ENCODE measurements around the gene BMP2K.
"Not testable (repeated sequence)": the region's sequence is repeated elsewhere in the genome, so short reads cannot be mapped to it uniquely, and the experiment has no call there.

BMP2K gene

GRCh38 chr4:78902298-78902697 is 126.1 kb downstream of the BMP2K start:
- no peak for TF ChIP-seq CTCF (IDR thresholded peaks at IDR 0.05; ENCODE audit: insufficient read depth, low read length, missing control alignments)
- CTCF ChIA-PET, result no interaction called here
- no peak for DNase-seq (ENCODE audit: low read depth, low spot score)

GRCh38 chr4:78904143-78904542 is 128.0 kb downstream of the BMP2K start:
- DNase-seq (ENCODE audit: low read depth, low spot score), result no peak
- no peak for TF ChIP-seq CTCF (IDR thresholded peaks at IDR 0.05; ENCODE audit: insufficient read depth, low read length, missing control alignments)
- ChIA-PET CTCF (no interaction called here), POLR2A (no interaction called here)
- H3K4me3 ChIP-seq (ENCODE audit: low read depth, low read length), result no peak overlapping the region

More at GRCh38 chr4:78902298-78902697, 126.1 kb downstream of the BMP2K start:
- H3K4me3 ChIP-seq (ENCODE audit: low read depth, low read length), result no peak overlapping the region
- POLR2A ChIA-PET, result no interaction called here

- TF ChIP-seq CTCF (IDR thresholded peaks at IDR 0.05; ENCODE audit: insufficient read depth, low read length, missing control alignments), result no peak
- H3K4me3 ChIP-seq (ENCODE audit: low read depth, low read length), result no peak overlapping the region
- DNase-seq (ENCODE audit: low read depth, low spot score), result no peak
- ChIA-PET POLR2A (no interaction called here), CTCF (no interaction called here)
These were observed 131.5 kb downstream of the BMP2K start for GRCh38 chr4:78907638-78908037.

GRCh38 chr4:78908974-78909373 is 132.8 kb downstream of the BMP2K start:
- POLR2A ChIA-PET, CTCF ChIA-PET: not testable (repeated sequence)

GRCh38 chr4:78910612-78911011 is 134.5 kb downstream of the BMP2K start:
- no peak overlapping the region for H3K4me3 ChIP-seq (ENCODE audit: low read depth, low read length)
- no peak for TF ChIP-seq CTCF (IDR thresholded peaks at IDR 0.05; ENCODE audit: insufficient read depth, low read length, missing control alignments)
- no peak for DNase-seq (ENCODE audit: low read depth, low spot score)
- ChIA-PET POLR2A (no interaction called here), CTCF (no interaction called here)

More at GRCh38 chr4:78908974-78909373, 132.8 kb downstream of the BMP2K start:
- DNase-seq (ENCODE audit: low read depth, low spot score); H3K4me3 ChIP-seq (ENCODE audit: low read depth, low read length): not testable (repeated sequence)

- peak; percentile 19 for DNase-seq (ENCODE audit: low read depth, low spot score)
- H3K4me3 ChIP-seq (ENCODE audit: low read depth, low read length), result no peak overlapping the region
- TF ChIP-seq CTCF (IDR thresholded peaks at IDR 0.05; ENCODE audit: insufficient read depth, low read length, missing control alignments), result no peak
- ChIA-PET POLR2A (no interaction called here), CTCF (interaction anchor here (1.1 to 1.6 kb wide), 3 partner anchors 9 to 963 kb away, joined by 3 to 4 read pairs (median 3); no protein-coding TSS in a partner anchor)
These were observed 146.1 kb downstream of the BMP2K start for GRCh38 chr4:78922207-78922606.

GRCh38 chr4:78923464-78924312 is 147.5 kb downstream of the BMP2K start:
- no peak for DNase-seq (ENCODE audit: low read depth, low spot score)
- no peak overlapping the region for H3K4me3 ChIP-seq (ENCODE audit: low read depth, low read length)
- ChIA-PET POLR2A (no interaction called here), CTCF (interaction anchor here (1.1 to 1.6 kb wide), 2 partner anchors 9 to 29 kb away, joined by 3 read pairs; no protein-coding TSS in a partner anchor)
- TF ChIP-seq CTCF (IDR thresholded peaks at IDR 0.05; ENCODE audit: insufficient read depth, low read length, missing control alignments), result no peak

All from AG04449 (cell line).